Liver (tissue), 3 donors: ENCODE data around the gene AMZ1.

Experiments used
- ATF3 ChIP-seq: IDR thresholded peaks from 2 replicates; pipeline ENCODE4 v1.6.1; 2016; ENCODE audit warnings: antibody characterized with exemption
- EGR1 ChIP-seq, 2 donors: IDR thresholded peaks; 2 replicates each; pipeline ENCODE4 v1.6.1; 2016 to 2018; ENCODE audit warnings: antibody characterized with exemption in 2 of 2, low read depth in 2 of 2
- HNF4A ChIP-seq, 2 donors: conservative IDR thresholded peaks; 2 replicates each; pipeline ENCODE4 v1.6.1; 2016; ENCODE audit warnings: antibody characterized with exemption in 2 of 2, mild to moderate bottlenecking in 2 of 2
- RAD21 ChIP-seq, 2 donors: IDR thresholded peaks; 2 replicates each; pipeline ENCODE4 v1.6.1; 2016; ENCODE audit warnings: antibody characterized with exemption in 2 of 2, mild to moderate bottlenecking in 2 of 2
- REST ChIP-seq: IDR thresholded peaks from 2 replicates; pipeline ENCODE4 v1.6.1; 2016; ENCODE audit warnings: antibody characterized with exemption, mild to moderate bottlenecking
- TF ChIP-seq, protein P1 (sequence below): fragments of 150-350 bp; IDR thresholded peaks from 2 replicates; pipeline ENCODE4 v1.5.1; 2017; ENCODE audit warnings: improper control_type of control experiment, low read depth, low read length; ENCODE audit not compliant: missing input control
- TF ChIP-seq, protein P2 (sequence below): IDR thresholded peaks from 2 replicates; pipeline ENCODE4 v1.6.1; 2016; ENCODE audit warnings: antibody characterized with exemption
- donor health status: healthy.
- donor health status: healthy.

GRCh38 chr7:2639181-2639681 lies 48.8 kb upstream of the AMZ1 start:
- TF ChIP-seq ATF3 (no peak), EGR1 (IDR thresholded peaks at IDR 0.05; ENCODE audit: low read depth in 2 of 2) (no peak), HNF4A (conservative IDR thresholded peaks at IDR 0.05) (no peak), RAD21 (IDR thresholded peaks at IDR 0.05) (no peak), REST (no peak)
- TF ChIP-seq, protein P1, sequence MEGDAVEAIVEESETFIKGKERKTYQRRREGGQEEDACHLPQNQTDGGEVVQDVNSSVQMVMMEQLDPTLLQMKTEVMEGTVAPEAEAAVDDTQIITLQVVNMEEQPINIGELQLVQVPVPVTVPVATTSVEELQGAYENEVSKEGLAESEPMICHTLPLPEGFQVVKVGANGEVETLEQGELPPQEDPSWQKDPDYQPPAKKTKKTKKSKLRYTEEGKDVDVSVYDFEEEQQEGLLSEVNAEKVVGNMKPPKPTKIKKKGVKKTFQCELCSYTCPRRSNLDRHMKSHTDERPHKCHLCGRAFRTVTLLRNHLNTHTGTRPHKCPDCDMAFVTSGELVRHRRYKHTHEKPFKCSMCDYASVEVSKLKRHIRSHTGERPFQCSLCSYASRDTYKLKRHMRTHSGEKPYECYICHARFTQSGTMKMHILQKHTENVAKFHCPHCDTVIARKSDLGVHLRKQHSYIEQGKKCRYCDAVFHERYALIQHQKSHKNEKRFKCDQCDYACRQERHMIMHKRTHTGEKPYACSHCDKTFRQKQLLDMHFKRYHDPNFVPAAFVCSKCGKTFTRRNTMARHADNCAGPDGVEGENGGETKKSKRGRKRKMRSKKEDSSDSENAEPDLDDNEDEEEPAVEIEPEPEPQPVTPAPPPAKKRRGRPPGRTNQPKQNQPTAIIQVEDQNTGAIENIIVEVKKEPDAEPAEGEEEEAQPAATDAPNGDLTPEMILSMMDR: no peak
- TF ChIP-seq, protein P2, sequence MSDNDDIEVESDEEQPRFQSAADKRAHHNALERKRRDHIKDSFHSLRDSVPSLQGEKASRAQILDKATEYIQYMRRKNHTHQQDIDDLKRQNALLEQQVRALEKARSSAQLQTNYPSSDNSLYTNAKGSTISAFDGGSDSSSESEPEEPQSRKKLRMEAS: no peak
